ENCODE measurements around the gene BEAN1.
"Not testable (repeated sequence)": the region's sequence is repeated elsewhere in the genome, so short reads cannot be mapped to it uniquely, and the experiment has no call there.

Gene BEAN1

GRCh38 chr16:66510711-66511601, 83.9 kb downstream of the BEAN1 start:
- DNase-seq: peak; percentile 20

- DNase-seq: peak; percentile 69
Measured at GRCh38 chr16:66511602-66512271, 84.6 kb downstream of the BEAN1 start.

- no peak for DNase-seq
Measured at GRCh38 chr16:66512272-66513110, 85.4 kb downstream of the BEAN1 start.

GRCh38 chr16:66513111-66513723, 86.1 kb downstream of the BEAN1 start:
- DNase-seq: no peak

GRCh38 chr16:66514391-66514790, 87.3 kb downstream of the BEAN1 start:
- DNase-seq: not testable (repeated sequence)

- not testable (repeated sequence) for DNase-seq
Measured at GRCh38 chr16:66514980-66515595, 88.0 kb downstream of the BEAN1 start.

- peak; percentile 54 for DNase-seq
Measured at GRCh38 chr16:66515596-66516508, 88.8 kb downstream of the BEAN1 start.

- DNase-seq: no peak
Measured at GRCh38 chr16:66516509-66516807, 89.4 kb downstream of the BEAN1 start.

- DNase-seq: peak; percentile 97
Measured at GRCh38 chr16:66516808-66517585, 89.9 kb downstream of the BEAN1 start.

GRCh38 chr16:66517586-66518263, 90.6 kb downstream of the BEAN1 start:
- DNase-seq: no peak

GRCh38 chr16:66519482-66520373, 92.6 kb downstream of the BEAN1 start:
- no peak for DNase-seq

- DNase-seq: peak; percentile 54
Measured at GRCh38 chr16:66520406-66521170, 93.5 kb downstream of the BEAN1 start.

GRCh38 chr16:66521252-66521713, 94.2 kb downstream of the BEAN1 start:
- DNase-seq: no peak

GRCh38 chr16:66521951-66522771, 95.1 kb downstream of the BEAN1 start:
- DNase-seq: peak; percentile 78

GRCh38 chr16:66522816-66523590, 95.9 kb downstream of the BEAN1 start:
- no peak for DNase-seq

- DNase-seq: peak; percentile 20
Measured at GRCh38 chr16:66523861-66524354, 96.8 kb downstream of the BEAN1 start.

Data from hematopoietic multipotent progenitor cell treated with erythropoietin and hydrocortisone succinate and interleukin-3 and kit ligand, for 8 days (in vitro differentiated cells).